Right renal cortex interstitium (tissue), 3 donors: ENCODE results near the gene TOLLIP. TPM values are rescaled to one million over a fixed set of nuclear protein-coding genes. Genes with fewer than 3 reads are reported as not detected.

Source experiments
- DNase-seq, 3 donors: peaks; one replicate each; pipeline ENCODE4 v3.0.0-alpha.2; 2013; ENCODE audit warnings: low read depth in 3 of 3, low spot score in 2 of 3
- polyA plus RNA-seq, 3 donors: library from polyadenylated mRNA; unstranded; fragments of 120-200 nt; gene quantifications; one replicate each; pipeline ENCODE4 v1.2.1, GENCODE V29; 2013; ENCODE audit not compliant: insufficient read length in 3 of 3

Gene TOLLIP
- polyA plus RNA-seq, 3 donors = 31.3 to 41.5 (median 36.0) TPM

DNA sequence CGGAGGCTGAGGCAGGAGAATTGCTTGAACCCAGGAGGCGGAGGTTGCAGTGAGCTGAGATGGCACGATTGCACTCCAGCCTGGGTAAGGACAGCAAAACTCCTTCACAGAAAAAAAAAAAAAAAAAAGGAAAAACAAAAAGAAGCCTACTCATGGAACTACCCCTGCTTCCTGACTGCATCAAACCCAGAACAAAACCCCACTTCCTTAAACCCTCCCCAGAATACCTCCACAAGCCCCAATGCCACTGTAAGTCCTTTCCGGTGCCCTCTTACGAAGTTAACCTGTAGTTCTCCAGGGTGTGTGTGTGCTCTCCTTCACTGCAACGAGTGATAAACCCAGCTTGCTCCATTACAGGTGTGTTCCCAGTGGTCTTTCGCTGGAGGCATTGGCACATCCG is 8.6 kb upstream of the TOLLIP start:
- no peak for DNase-seq

DNA sequence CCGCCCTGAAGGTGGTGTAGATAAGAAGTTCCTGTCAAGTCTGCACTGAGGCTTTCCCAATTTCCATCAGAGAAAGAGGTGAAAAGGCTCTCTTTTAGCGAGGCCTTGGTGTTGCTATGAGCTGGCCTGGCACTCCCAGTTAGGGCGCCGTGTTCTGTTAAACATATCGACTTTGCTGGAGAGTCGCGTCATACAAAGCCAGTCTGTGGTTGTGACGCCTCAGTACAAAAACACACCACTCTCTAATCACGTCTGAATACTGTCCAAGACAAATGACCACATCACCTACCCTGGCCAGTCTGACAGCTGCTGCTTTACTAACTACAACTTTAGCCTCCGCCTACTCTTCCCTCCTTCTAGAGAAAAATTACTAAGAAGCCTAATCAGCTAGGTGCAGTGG is 8.0 kb upstream of the TOLLIP start:
- no peak for DNase-seq

DNA sequence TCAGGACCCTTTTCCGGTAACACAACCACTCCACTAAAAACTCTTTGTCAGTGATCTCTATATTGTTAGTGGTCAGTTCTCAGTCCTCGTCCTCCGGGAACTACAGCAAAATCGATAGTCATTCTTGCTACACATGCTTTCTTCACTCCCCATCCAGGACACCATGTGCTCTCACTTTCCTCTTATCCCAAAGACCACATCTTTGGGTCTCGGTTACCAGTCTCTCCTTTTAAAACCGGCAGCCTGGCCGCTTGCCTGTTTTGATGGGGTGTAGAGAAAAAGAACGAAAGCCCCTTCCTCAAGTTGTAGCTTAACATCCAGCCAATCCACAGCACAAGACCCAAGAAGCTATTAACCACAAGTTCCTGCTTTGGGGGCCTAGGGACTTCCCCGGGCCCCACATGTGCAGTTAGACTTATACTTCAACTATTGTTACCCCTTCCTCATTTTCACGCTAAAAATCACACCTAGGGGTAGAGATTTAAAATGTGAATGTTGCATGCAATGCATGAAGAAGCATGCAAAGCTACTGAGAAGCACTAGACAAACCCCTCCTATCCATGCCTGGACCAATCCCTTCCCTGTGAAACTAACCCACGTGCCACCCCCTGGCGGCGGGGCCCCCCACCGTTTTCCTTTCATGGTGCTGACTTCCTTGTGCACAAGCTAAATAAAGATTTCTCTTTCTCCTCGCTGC is 1.5 kb upstream of the TOLLIP start:
- no peak for DNase-seq

DNA sequence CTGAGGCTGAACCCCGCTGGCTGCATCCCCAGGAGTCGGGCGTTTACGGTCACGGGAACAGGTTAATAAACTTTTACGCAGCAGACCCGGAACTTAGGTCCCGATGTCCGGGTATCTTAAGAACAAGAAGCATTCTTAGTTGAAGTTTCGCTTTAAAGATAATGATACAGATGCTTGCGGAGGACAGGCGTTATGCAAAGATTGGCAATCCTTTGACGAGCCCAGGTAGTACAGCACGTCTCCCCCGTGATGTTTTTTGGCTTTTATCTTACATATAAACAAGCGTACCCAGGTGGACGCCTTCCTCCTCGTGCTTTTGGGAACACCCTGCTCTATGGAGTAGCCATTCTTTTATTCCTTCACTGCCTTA is 871 bp upstream of the TOLLIP start:
- DNase-seq = no peak

DNA sequence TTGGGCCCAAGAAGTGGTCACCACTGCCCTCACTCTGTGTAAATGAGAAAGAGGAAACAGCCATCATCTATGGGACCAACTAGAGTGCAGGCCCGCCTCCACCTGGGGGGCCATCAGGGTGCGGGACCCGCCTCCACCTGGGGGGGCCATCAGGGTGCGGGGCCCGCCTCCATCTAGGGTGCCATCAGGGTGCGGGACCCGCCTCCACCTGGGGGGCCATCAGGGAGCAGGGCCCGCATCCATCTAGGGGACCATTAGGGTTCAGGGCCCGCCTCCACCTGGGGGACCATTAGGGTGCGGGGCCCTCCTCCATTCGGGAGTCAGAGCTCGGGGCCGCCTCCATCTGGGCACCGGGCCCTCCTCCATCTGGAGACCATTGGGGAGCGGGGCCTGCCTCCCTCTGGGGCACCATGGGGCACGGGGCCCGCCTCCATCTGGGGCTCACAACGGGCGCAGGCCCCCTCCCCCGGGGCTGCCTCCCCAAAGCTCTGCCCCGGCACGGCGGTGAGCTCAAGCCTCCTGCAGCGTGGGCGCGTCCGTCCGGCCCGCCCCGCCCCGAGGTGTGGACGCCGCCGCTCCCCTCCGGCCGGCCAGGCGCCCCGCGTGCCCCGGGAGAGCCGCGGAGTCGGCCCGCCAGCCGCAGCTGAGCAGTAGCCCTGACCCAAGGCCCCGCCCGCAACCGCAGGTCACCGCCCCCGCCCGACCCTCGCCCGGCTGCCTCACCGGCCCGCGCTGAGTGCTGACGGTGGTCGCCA is 512 bp downstream of the TOLLIP start:
- no peak for DNase-seq

DNA sequence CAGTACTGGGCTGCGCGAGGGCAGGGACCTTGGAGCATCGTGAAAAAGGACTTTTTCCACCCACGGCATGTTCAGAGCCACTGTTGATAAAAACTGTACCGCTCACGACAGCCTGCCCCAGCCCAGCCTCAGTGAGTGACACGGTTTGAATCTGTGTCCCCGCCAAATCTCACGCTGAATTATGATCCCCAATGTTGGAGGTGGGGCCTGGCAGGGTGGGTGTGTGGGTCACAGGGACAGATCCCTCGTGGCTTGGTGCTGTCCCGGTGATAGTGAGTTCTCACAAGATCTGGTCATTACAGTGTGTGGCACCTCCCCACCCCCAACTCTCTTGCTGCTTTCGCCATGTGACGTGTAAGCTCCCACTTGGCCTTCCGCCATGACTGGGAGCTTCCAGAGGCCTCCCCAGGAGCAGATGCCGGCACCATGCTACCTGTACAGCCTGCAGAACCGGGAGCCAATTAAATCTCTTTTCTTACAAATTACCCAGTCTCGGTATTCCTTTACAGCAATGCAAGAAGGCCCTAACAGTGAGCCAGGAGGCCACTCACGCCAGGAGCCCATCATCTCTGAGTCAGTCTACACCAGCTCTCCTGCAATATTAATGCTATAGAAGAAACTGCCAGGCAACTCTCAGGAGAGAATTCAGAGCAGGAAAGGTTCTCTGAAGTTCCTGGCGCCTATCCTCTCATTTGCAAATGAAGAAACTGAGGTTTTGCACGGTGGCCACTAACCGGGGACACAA is 1.3 kb downstream of the TOLLIP start:
- no peak for DNase-seq

DNA sequence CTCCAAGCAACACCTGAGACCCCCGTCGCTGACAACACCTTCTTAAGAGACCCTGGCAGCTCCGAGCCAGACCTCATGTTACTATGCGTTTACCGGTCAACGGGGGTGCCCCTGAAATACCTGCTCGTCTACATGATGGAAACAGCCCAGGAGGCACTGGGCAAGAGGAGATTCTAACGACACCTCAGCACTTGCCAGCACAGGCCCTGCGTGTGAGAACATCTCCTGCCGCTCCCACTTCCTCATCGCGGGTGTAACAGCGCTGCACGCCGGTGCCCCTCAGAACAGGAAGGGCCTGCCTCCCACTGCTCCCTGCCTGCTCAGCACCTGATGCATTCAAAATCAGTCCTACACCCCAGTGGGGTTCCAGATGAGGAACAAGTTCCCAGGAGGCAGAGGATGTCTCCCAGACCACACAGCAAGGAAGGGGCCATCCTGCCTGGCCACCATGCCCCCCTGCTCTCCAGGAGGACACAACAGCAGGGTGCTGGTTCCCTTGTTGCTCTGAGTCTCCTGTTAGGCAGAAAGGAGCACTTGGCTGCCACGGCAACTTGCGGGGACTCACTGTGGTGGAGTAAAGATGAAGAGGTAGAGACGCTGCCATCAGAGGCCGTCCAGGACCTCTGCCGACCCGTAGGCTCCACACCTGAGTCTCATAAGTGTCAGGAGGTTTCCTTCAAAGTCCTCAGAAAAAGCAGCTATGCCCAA is 2.1 kb downstream of the TOLLIP start:
- no peak for DNase-seq

DNA sequence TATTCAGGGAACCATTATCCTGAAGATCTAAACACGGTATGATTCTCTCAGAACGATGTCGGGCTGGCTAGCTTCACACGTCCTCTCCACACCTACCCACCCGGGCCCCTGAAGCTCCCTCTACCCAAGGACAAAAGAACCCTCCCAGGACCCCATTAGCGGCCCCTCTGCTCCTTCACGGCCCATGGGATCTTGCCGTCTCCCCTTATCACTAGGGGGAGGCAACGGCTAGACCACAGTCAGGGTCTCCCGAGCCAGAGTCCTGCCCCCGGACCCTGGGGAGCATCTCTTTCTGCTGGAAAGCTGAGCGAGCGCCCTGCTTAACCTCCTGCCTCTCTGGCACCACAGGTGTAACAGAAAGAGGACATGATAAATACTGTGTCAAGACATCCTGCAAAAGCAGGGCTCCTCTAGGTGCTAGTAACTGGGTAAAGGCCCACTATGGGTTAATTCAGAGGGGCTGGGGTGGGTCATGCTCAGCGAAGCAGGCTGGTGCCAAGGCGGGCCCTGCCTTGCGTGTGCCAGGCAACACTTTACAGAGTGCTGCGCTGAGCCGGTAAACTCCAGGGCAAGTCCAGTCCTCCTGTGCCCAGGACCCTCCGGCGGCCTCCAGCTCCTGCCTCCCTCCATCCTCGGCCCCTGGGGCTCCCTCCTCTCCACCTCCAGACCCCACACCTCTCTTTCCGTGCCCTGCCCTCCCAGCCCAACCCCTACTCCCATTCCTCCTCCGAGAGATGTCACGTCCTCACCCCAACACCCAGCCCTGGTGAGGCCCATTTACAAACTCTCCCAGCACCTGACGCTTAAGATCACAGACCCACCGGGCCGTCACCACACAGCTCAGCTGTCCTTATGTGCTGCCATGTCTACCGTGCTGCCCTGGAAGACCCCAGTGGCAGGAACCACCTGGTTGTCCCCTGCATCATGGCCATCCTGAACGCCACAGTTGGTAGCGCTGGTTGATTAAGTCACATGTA is 3.0 kb downstream of the TOLLIP start:
- no peak for DNase-seq

DNA sequence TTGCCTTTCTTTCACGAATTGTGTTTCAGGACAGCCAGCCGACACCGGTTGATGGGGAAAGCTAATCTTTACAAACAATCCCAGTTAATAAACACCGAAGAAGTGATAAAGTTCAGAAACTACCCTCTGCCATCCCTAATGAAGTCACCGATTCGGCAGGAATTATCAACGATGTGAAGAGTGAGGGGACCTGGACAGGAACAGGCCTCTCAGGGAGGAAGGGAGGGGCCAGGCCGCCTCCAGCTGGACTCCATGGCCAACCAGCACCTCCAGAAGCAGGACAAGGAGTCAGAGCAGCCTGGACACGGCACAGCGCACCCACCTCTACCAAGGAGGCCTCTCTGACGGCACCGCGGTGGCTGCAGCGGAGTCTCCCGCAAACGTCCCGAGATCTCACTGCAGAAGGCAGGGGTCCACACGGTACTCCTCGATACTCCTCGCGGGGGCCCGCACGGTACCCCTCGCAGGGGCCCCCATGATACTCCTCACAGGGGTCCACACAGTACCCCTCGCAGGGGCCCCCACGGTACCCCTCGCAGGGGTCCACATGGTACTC is 3.9 kb downstream of the TOLLIP start:
- no peak for DNase-seq

DNA sequence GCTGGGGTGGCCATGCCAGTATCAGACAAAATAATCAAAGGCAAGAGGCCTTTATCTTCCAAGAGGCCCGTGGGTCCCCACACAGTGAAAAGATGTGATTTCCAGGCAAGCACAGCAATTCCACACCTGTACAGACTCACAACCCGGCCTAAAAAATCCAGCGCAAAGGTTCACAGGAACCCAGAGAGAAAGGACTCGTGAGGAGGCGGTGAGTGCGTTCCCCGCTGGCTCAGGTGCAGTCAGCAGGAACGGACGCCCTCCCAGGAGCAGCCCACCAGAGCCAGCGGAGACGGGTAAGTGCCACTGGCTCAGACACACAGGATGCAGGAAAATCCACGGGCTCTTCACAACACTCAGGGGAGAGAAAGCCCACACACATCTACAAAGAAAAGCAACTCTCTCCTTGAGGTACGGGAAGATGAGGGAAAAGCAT is 4.4 kb downstream of the TOLLIP start:
- DNase-seq = no peak

DNA sequence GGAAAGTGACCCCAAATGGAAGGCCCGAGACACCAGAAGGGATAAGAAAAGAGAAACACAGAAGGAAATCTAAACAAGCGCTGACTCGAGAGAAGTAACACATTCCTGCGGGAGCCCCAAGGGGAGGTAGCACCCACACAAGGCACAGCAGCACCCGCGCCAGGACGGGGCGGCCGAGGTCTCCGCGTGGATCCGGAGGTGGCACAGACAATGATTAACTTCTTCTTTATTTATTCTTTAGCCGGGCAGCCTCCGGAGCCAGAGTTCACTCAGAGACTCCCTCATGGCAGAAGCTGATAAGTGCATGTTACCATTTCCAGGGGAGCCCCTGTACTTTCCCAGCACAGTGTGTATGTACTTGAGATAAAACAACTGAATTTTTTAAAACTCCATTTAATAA is 5.1 kb downstream of the TOLLIP start:
- no peak for DNase-seq

DNA sequence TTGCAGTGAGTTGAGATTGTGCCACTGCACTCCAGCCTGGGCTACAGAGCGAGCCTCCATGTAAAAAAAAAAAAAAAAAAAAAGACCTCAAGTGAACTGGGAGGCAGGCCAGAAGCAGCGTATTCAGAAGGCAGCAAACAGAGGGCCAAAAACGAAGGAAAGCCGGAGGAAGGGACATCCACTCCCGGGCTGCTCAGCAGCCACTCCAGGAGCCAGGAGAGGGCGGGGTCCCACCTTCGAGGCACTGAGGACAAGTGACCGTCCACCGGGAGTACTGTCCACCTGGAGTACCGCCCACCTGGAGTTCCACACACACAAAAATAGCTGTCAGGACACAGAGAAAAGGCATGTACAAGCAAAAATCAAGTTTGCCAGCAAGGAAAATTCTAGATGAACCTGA is 5.5 kb downstream of the TOLLIP start:
- no peak for DNase-seq

DNA sequence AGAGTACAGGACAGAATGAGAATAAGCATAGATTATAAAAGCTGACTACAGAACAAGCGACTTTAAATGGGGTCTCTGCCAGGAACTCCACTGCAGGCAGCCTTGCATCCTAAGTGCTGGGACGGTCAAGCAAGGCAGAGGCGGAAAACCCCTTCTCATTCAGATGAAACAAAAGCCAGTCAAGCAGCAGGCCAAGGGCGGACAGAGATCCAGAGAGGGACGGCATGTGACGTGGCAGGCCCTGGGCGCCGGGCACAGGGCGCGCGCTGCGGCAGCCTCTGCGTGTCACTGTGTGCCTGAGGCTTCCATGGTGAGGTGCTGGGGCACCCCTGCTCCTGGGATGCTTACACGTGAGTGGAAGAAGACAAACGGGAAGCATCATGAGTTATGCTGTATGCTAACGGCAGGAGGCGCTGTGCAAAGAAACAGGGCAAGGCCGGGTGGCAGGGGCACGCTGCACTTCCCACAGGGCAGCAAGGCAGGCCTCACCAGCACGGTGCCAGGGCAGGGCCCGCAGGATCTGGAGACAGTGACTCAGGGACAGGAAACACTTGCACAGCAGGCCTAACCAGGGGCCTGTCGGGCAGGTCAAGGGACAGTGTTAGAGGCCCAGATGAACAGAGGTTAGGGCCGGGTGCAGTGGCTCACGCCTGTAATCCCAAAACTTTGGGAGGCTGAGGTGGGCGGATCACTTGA is 6.2 kb downstream of the TOLLIP start:
- DNase-seq = no peak

DNA sequence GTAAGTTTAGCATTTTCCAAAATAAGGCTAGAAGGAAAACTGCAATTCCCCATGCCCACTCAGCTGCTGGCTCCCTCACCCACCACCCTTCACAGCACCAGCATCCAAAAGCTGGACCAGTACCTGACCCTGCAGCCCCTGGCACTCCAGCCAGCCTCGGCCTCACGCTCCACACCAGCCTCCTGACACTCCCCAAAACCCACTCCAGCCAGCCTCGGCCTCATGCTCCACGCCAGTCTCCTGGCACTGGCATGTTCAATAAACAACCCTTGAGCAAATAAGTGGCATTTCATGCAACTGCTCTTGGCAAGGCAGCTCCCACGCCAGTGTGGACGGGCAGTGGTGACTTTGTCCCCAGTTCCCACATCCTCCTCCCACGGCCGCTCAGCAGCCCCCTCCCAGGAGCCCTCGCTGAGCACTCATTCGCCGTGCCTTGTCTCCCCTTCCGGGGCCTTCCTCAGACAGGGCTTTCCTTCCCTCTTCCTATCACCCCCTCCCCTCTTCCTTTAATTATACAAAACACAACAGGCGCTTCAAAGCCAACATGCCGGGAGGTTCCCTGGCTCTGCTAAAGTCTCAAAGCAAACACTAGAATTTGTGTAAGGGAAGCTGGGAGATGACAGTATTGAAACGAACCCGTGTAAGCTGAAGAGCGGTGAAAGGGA is 6.8 kb downstream of the TOLLIP start:
- DNase-seq = no peak

DNA sequence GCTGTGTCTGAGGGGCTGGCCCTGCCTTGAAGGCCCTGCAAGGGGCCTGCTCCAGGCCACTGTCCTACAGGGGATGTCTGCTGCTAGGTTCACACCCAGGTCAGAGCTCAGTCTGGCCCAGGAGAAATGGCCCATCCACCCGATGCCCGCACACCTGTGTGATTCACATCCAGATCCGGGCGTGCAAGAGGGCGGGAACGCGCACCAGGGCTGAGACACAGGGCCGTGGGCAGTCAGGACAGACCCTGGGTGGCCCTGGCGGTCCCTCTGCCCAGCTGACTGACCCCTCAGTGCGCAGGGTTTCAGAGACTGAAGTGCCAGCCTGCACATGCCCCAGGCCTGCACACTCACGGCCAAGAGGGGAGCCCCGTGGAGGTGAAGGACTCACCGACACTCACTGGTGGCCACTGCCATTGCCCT is 7.4 kb downstream of the TOLLIP start:
- DNase-seq = no peak

DNA sequence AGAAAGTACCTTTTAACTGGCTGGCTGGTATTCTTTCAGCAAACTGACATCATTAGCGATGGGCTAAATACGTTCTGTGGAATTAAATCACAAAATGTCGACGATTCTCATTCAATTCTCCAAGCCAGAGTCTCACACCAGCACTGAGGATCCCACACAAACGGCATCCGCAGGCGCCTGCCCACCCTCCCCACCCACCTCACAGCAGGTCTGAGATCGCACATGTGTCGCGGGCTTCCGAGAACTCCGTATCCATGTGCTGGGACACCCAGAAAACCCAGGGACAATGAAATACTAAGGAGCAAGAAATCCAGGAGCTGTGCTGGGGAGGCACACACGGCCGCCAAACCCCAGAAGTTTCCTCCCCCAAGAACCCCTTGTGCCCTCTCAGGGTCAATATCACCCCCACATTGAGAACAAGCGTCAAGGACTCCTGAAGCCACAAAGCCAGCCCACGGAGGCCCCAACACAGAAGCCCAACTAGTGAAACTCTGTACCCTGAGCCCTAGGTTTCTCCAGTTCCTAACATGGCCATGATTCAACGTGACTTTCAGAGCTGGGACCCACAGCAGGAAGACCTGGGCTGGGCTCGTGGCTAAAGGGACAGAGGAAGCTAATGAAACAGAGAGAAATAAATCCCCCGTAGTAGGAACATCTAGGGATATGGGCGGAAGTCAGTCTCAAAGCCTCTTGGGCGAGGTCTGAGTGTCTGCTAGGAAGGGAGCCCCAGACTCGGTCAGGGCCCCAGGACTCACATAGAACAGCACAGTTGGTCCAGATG is 8.0 kb downstream of the TOLLIP start:
- DNase-seq = no peak

DNA sequence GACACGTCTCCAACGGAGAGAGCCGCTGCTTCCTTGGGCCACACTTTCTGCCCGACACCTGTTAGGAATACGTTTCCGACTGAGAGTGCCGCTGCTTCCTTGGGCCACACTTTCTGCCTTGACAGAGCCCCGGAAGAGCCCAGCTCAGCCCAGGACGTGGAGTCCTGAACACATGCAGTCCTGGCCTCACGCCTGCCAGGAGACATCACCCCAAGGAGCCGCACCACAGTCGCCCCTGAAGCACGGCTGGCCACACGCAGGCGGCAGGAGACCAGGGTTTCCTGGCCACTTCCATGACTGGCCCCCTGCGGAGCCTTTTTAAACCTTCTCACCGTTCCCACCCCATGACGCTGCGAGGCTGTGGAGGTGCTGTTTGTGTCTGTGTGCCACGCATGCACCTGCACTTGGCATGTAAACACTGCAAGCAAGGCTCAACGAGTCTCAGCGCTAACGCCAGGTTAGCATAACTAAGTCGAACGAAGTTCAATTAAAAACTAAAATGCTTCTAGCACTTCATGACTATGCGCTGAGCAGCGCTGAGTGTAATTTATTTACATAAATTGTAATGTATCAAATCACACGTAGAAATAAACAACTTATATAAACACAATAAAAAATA is 8.8 kb downstream of the TOLLIP start:
- DNase-seq = no peak
